ENCODE data around the gene PHACTR1. TPM values are rescaled to one million over a fixed set of nuclear protein-coding genes. Genes with fewer than 3 reads are reported as not detected.

The PHACTR1 gene
- total RNA-seq, 1 donor from 2014 or later = 8.5 TPM

- no peak for DNase-seq (ENCODE audit: low read depth)
- H3K36me3 ChIP-seq (ENCODE audit: insufficient read depth, low read length) = no peaks in the 10 kb centered on the region
- Mint-ChIP-seq H3K9me3 (ENCODE audit: unreplicated experiment) (no peaks in the 10 kb centered on the region), H3K4me1 (ENCODE audit: low read depth, unreplicated experiment) (no peaks in the 10 kb centered on the region), H3K27me3 (ENCODE audit: low read depth, unreplicated experiment) (no peaks in the 10 kb centered on the region), H3K27ac (ENCODE audit: unreplicated experiment) (no peak overlapping the region), H3K4me3 (ENCODE audit: unreplicated experiment) (no peak overlapping the region), H3K36me3 (ENCODE audit: low read depth, unreplicated experiment) (no peaks in the 10 kb centered on the region)
- no peak overlapping the region for H3K4me2 ChIP-seq (ENCODE audit: low read length)
- H3K4me1 ChIP-seq (ENCODE audit: insufficient read depth, low read length) = no peaks in the 10 kb centered on the region
- no peak overlapping the region for H3K4me3 ChIP-seq (ENCODE audit: insufficient read depth, low read depth, low read length)
- H2AFZ ChIP-seq (ENCODE audit: low read depth, low read length) = no peak overlapping the region
- H3K79me2 ChIP-seq (ENCODE audit: insufficient read depth, low read length) = no peaks in the 10 kb centered on the region
- TF ChIP-seq EZH2 (IDR thresholded peaks at IDR 0.05; ENCODE audit: insufficient read depth, low read length) = no peak
- TF ChIP-seq, protein P1, sequence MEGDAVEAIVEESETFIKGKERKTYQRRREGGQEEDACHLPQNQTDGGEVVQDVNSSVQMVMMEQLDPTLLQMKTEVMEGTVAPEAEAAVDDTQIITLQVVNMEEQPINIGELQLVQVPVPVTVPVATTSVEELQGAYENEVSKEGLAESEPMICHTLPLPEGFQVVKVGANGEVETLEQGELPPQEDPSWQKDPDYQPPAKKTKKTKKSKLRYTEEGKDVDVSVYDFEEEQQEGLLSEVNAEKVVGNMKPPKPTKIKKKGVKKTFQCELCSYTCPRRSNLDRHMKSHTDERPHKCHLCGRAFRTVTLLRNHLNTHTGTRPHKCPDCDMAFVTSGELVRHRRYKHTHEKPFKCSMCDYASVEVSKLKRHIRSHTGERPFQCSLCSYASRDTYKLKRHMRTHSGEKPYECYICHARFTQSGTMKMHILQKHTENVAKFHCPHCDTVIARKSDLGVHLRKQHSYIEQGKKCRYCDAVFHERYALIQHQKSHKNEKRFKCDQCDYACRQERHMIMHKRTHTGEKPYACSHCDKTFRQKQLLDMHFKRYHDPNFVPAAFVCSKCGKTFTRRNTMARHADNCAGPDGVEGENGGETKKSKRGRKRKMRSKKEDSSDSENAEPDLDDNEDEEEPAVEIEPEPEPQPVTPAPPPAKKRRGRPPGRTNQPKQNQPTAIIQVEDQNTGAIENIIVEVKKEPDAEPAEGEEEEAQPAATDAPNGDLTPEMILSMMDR (IDR thresholded peaks at IDR 0.05; ENCODE audit: insufficient read depth, low read depth, low read length) = no peak
- H3K9ac ChIP-seq (ENCODE audit: low read length) = no peak overlapping the region
- H3K9me3 ChIP-seq (ENCODE audit: insufficient read depth, low read depth, low read length) = no peaks in the 10 kb centered on the region
- H3K27ac ChIP-seq (ENCODE audit: low read depth, low read length) = no peak overlapping the region
- H3K27me3 ChIP-seq (ENCODE audit: insufficient read depth, low read length) = no peaks in the 10 kb centered on the region
- FAIRE-seq = no peak
- no peaks in the 10 kb centered on the region for H4K20me1 ChIP-seq (ENCODE audit: insufficient read depth, low read length)
Measured at GRCh38 chr6:12779772-12780171, 63.2 kb downstream of the PHACTR1 start.

GRCh38 chr6:12782136-12782535 is 65.6 kb downstream of the PHACTR1 start:
- Histone ChIP-seq H3K4me3 (ENCODE audit: insufficient read depth, low read depth, low read length) (no peak overlapping the region), H2AFZ (ENCODE audit: low read depth, low read length) (no peak overlapping the region), H3K27ac (ENCODE audit: low read depth, low read length) (no peak overlapping the region), H3K4me2 (ENCODE audit: low read length) (no peak overlapping the region), H3K36me3 (ENCODE audit: insufficient read depth, low read length) (no peaks in the 10 kb centered on the region), H3K4me1 (ENCODE audit: insufficient read depth, low read length) (no peaks in the 10 kb centered on the region), H3K79me2 (ENCODE audit: insufficient read depth, low read length) (no peaks in the 10 kb centered on the region), H3K27me3 (ENCODE audit: insufficient read depth, low read length) (no peaks in the 10 kb centered on the region), H4K20me1 (ENCODE audit: insufficient read depth, low read length) (no peaks in the 10 kb centered on the region), H3K9ac (ENCODE audit: low read length) (no peak overlapping the region), H3K9me3 (ENCODE audit: insufficient read depth, low read depth, low read length) (no peaks in the 10 kb centered on the region)
- H3K4me3 Mint-ChIP-seq (ENCODE audit: unreplicated experiment) = no peak overlapping the region
- no peaks in the 10 kb centered on the region for H3K27me3 Mint-ChIP-seq (ENCODE audit: low read depth, unreplicated experiment)
- FAIRE-seq (no peak), DNase-seq (ENCODE audit: low read depth) (no peak)
- H3K9me3 Mint-ChIP-seq (ENCODE audit: unreplicated experiment) = no peaks in the 10 kb centered on the region
- no peaks in the 10 kb centered on the region for H3K36me3 Mint-ChIP-seq (ENCODE audit: low read depth, unreplicated experiment)
- TF ChIP-seq, protein P1 (IDR thresholded peaks at IDR 0.05; ENCODE audit: insufficient read depth, low read depth, low read length) = no peak
- TF ChIP-seq EZH2 (IDR thresholded peaks at IDR 0.05; ENCODE audit: insufficient read depth, low read length) = no peak
- H3K4me1 Mint-ChIP-seq (ENCODE audit: low read depth, unreplicated experiment) = no peaks in the 10 kb centered on the region
- H3K27ac Mint-ChIP-seq (ENCODE audit: unreplicated experiment) = no peak overlapping the region

- Histone ChIP-seq H3K4me3 (ENCODE audit: insufficient read depth, low read depth, low read length) (no peak overlapping the region), H2AFZ (ENCODE audit: low read depth, low read length) (no peak overlapping the region), H3K9ac (ENCODE audit: low read length) (no peak overlapping the region), H3K4me1 (ENCODE audit: insufficient read depth, low read length) (no peaks in the 10 kb centered on the region), H3K36me3 (ENCODE audit: insufficient read depth, low read length) (no peaks in the 10 kb centered on the region), H3K4me2 (ENCODE audit: low read length) (no peak overlapping the region), H3K27me3 (ENCODE audit: insufficient read depth, low read length) (no peaks in the 10 kb centered on the region), H3K9me3 (ENCODE audit: insufficient read depth, low read depth, low read length) (no peaks in the 10 kb centered on the region), H4K20me1 (ENCODE audit: insufficient read depth, low read length) (no peaks in the 10 kb centered on the region), H3K27ac (ENCODE audit: low read depth, low read length) (no peak overlapping the region), H3K79me2 (ENCODE audit: insufficient read depth, low read length) (no peaks in the 10 kb centered on the region)
- FAIRE-seq (no peak), DNase-seq (ENCODE audit: low read depth) (no peak)
- Mint-ChIP-seq H3K4me3 (ENCODE audit: unreplicated experiment) (no peak overlapping the region), H3K36me3 (ENCODE audit: low read depth, unreplicated experiment) (no peaks in the 10 kb centered on the region), H3K27me3 (ENCODE audit: low read depth, unreplicated experiment) (no peaks in the 10 kb centered on the region), H3K9me3 (ENCODE audit: unreplicated experiment) (no peaks in the 10 kb centered on the region), H3K4me1 (ENCODE audit: low read depth, unreplicated experiment) (no peaks in the 10 kb centered on the region), H3K27ac (ENCODE audit: unreplicated experiment) (no peak overlapping the region)
- TF ChIP-seq, protein P1 (IDR thresholded peaks at IDR 0.05; ENCODE audit: insufficient read depth, low read depth, low read length) = no peak
- no peak for TF ChIP-seq EZH2 (IDR thresholded peaks at IDR 0.05; ENCODE audit: insufficient read depth, low read length)
Measured at GRCh38 chr6:12785301-12785700, 68.7 kb downstream of the PHACTR1 start.

Data from astrocyte (in vitro differentiated cells and primary cell).